GM06990 (cell line): Measurements from ENCODE around the gene MON1A.
A peak's percentile ranks its signal among the peaks of the same experiment; 100 is the strongest.

Experiments used
- DNase-seq: peaks from one replicate; pipeline ENCODE4 v3.0.0-alpha.2; 2011; ENCODE audit not compliant: insufficient read length; ENCODE audit errors: extremely low read depth
- H3K27me3 ChIP-seq: replicated peaks from 2 replicates; pipeline ENCODE4 v1.6.0; 2011; ENCODE audit warnings: low read length; ENCODE audit not compliant: control insufficient read depth, insufficient read depth
- H3K36me3 ChIP-seq: 2 replicates; pipeline ENCODE4 v1.5.1; 2011; ENCODE audit warnings: low read length; ENCODE audit not compliant: control insufficient read depth, insufficient read depth
- H3K4me3 ChIP-seq: replicated peaks from 2 replicates; pipeline ENCODE4 v1.5.1; 2011; ENCODE audit warnings: low read depth, mild to moderate bottlenecking, control low read depth, low read length
- CTCF ChIP-seq: IDR thresholded peaks from 2 replicates; pipeline ENCODE4 v1.5.1; 2011; ENCODE audit warnings: low read length, control low read depth, mild to moderate bottlenecking, inconsistent platforms; ENCODE audit not compliant: insufficient read depth, poor library complexity, severe bottlenecking

MON1A gene

GRCh38 chr3:49901366-49902339 lies 28.0 kb downstream of the MON1A start:
- no peak overlapping the region for H3K4me3 ChIP-seq
- no peak for TF ChIP-seq CTCF
- DNase-seq = no peak

GRCh38 chr3:49900491-49901153 lies 29.0 kb downstream of the MON1A start:
- TF ChIP-seq CTCF = no peak
- DNase-seq = no peak
- no peak overlapping the region for H3K4me3 ChIP-seq

More at GRCh38 chr3:49901366-49902339, 28.0 kb downstream of the MON1A start:
- no peaks in the 10 kb centered on the region for H3K27me3 ChIP-seq
- no peaks in the 10 kb centered on the region for H3K36me3 ChIP-seq

GRCh38 chr3:49899815-49900214 lies 29.8 kb downstream of the MON1A start:
- no peaks in the 10 kb centered on the region for H3K27me3 ChIP-seq
- no peaks in the 10 kb centered on the region; the same call in 1 of the 2 replicates for H3K36me3 ChIP-seq
- no peak for DNase-seq
- peak; percentile 45 for TF ChIP-seq CTCF
- H3K4me3 ChIP-seq = no peak overlapping the region

More at GRCh38 chr3:49900491-49901153, 29.0 kb downstream of the MON1A start:
- Histone ChIP-seq H3K36me3 (no peaks in the 10 kb centered on the region), H3K27me3 (no peaks in the 10 kb centered on the region)

- Histone ChIP-seq H3K4me3 (no peak overlapping the region), H3K36me3 (no peaks in the 10 kb centered on the region; the same call in 1 of the 2 replicates), H3K27me3 (no peaks in the 10 kb centered on the region)
- no peak for TF ChIP-seq CTCF
- DNase-seq = no peak
These were observed 30.6 kb downstream of the MON1A start for GRCh38 chr3:49898991-49899390.

GRCh38 chr3:49896345-49896744 lies 33.3 kb downstream of the MON1A start:
- Histone ChIP-seq H3K36me3 (no peaks in the 10 kb centered on the region; the same call in 1 of the 2 replicates), H3K27me3 (no peaks in the 10 kb centered on the region), H3K4me3 (no peak overlapping the region)
- no peak for DNase-seq
- no peak for TF ChIP-seq CTCF
